ENCODE results near the gene MYO15B.
"Not testable (repeated sequence)": the region's sequence is repeated elsewhere in the genome, so short reads cannot be mapped to it uniquely, and the experiment has no call there.

The MYO15B gene

GRCh38 chr17:75576661-75577060, 10.9 kb upstream of the MYO15B start:
- no peak for DNase-seq

- DNase-seq = not testable (repeated sequence)
Measured at GRCh38 chr17:75581121-75581725, 6.4 kb upstream of the MYO15B start.

- not testable (repeated sequence) for DNase-seq
Measured at GRCh38 chr17:75583197-75583596, 4.4 kb upstream of the MYO15B start.

- DNase-seq = no peak
Measured at GRCh38 chr17:75584849-75585175, 2.8 kb upstream of the MYO15B start.

GRCh38 chr17:75588596-75589011, 1.0 kb downstream of the MYO15B start:
- peak; percentile 40 for DNase-seq

GRCh38 chr17:75589012-75589918, 1.7 kb downstream of the MYO15B start:
- peak; percentile 88 for DNase-seq

GRCh38 chr17:75589919-75590303, 2.3 kb downstream of the MYO15B start:
- DNase-seq = peak; percentile 15

GRCh38 chr17:75590314-75590761, 2.7 kb downstream of the MYO15B start:
- no peak for DNase-seq

- no peak for DNase-seq
Measured at GRCh38 chr17:75590849-75591721, 3.5 kb downstream of the MYO15B start.

- DNase-seq = no peak
Measured at GRCh38 chr17:75591722-75592302, 4.2 kb downstream of the MYO15B start.

- no peak for DNase-seq
Measured at GRCh38 chr17:75592348-75593020, 4.9 kb downstream of the MYO15B start.

GRCh38 chr17:75593430-75593829, 5.8 kb downstream of the MYO15B start:
- not testable (repeated sequence) for DNase-seq

GRCh38 chr17:75594499-75595283, 7.1 kb downstream of the MYO15B start:
- peak; percentile 10 for DNase-seq

- no peak for DNase-seq
Measured at GRCh38 chr17:75595284-75595919, 7.8 kb downstream of the MYO15B start.

- DNase-seq = no peak
Measured at GRCh38 chr17:75595920-75596313, 8.3 kb downstream of the MYO15B start.

GRCh38 chr17:75596320-75597087, 8.9 kb downstream of the MYO15B start:
- DNase-seq = no peak

- DNase-seq = peak; percentile 36
Measured at GRCh38 chr17:75601057-75601987, 13.7 kb downstream of the MYO15B start.

GRCh38 chr17:75602644-75603043, 15.0 kb downstream of the MYO15B start:
- no peak for DNase-seq

GRCh38 chr17:75603123-75603522, 15.5 kb downstream of the MYO15B start:
- DNase-seq = no peak

Data from NCI-H1092 treated with DMSO at 0.1 percent for 48 hours (cell line).